ENCODE data around the gene MAPK14.

Gene MAPK14

DNA sequence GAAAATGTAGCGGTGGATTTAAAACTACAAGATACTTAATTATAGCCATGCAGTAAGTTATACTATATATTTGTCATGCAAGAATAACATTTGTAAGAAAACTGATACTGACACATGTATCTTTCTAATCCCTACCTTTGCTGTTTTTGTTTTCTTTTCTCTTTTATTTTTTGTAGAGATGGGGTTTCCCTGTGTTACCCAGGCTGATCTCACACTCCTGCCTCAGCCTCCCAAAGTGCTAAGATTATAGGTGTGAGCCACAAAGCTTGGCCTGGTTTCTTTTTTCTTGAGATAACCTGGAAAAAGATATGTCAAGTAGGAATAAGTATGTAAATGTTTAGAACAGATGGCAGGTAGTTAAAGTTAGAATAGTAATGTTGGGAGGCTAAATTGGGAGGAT is 44.1 kb downstream of the MAPK14 start:
- Histone ChIP-seq H3K79me2 (ENCODE audit: control insufficient read depth, low read length) (peaks cover 27% of the 10 kb centered on the region), H4K20me1 (ENCODE audit: control insufficient read depth, insufficient read depth, low read depth, low read length) (peaks cover 6% of the 10 kb centered on the region; the same call in 1 of the 2 replicates), H3K9me3 (ENCODE audit: control insufficient read depth, insufficient read depth, low read length) (no peaks in the 10 kb centered on the region), H3K4me3 (ENCODE audit: low read length) (no peak overlapping the region), H3K36me3 (ENCODE audit: control insufficient read depth, low read length) (peaks cover 16% of the 10 kb centered on the region), H3K4me1 (ENCODE audit: control insufficient read depth, low read length) (no peaks in the 10 kb centered on the region), H3K27me3 (ENCODE audit: control insufficient read depth, low read length) (no peaks in the 10 kb centered on the region), H3K4me2 (ENCODE audit: low read length) (no peak overlapping the region), H3K9me2 (replicated peaks; ENCODE audit: control insufficient read depth, low read length) (no peaks in the 10 kb centered on the region), H3F3A (ENCODE audit: control insufficient read depth, insufficient read depth) (no peaks in the 10 kb centered on the region; the same call in 1 of the 2 replicates), H3K27ac (ENCODE audit: low read depth, low read length) (no peak overlapping the region)
- TF ChIP-seq, protein P1, sequence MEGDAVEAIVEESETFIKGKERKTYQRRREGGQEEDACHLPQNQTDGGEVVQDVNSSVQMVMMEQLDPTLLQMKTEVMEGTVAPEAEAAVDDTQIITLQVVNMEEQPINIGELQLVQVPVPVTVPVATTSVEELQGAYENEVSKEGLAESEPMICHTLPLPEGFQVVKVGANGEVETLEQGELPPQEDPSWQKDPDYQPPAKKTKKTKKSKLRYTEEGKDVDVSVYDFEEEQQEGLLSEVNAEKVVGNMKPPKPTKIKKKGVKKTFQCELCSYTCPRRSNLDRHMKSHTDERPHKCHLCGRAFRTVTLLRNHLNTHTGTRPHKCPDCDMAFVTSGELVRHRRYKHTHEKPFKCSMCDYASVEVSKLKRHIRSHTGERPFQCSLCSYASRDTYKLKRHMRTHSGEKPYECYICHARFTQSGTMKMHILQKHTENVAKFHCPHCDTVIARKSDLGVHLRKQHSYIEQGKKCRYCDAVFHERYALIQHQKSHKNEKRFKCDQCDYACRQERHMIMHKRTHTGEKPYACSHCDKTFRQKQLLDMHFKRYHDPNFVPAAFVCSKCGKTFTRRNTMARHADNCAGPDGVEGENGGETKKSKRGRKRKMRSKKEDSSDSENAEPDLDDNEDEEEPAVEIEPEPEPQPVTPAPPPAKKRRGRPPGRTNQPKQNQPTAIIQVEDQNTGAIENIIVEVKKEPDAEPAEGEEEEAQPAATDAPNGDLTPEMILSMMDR (IDR thresholded peaks at IDR 0.05; ENCODE audit: low read depth, low read length, poor library complexity, severe bottlenecking): no peak
- TF ChIP-seq EZH2phosphoT487 (IDR thresholded peaks at IDR 0.05; ENCODE audit: borderline replicate concordance, low read length): no peak

DNA sequence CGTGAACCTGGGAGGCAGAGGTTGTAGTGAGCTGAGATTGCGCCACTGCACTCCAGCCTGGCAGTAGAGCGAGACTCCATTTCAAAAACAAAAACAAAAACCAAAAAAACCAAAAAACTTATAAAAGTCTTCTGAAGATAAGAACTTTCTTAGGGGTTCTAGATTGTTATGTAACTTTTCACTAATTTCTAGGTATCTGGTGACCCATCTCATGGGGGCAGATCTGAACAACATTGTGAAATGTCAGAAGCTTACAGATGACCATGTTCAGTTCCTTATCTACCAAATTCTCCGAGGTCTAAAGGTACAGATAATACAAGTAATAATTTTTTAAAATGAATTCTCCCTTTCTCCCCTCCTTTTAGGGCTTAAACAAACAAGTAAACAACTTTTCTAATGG is 45.1 kb downstream of the MAPK14 start:
- Histone ChIP-seq H3F3A (ENCODE audit: control insufficient read depth, insufficient read depth) (no peaks in the 10 kb centered on the region; the same call in 1 of the 2 replicates), H3K4me3 (ENCODE audit: low read length) (no peak overlapping the region), H3K4me1 (ENCODE audit: control insufficient read depth, low read length) (no peaks in the 10 kb centered on the region), H3K79me2 (ENCODE audit: control insufficient read depth, low read length) (peaks cover 24% of the 10 kb centered on the region), H3K27ac (ENCODE audit: low read depth, low read length) (no peak overlapping the region), H3K27me3 (ENCODE audit: control insufficient read depth, low read length) (no peaks in the 10 kb centered on the region), H3K9me2 (replicated peaks; ENCODE audit: control insufficient read depth, low read length) (no peaks in the 10 kb centered on the region), H4K20me1 (ENCODE audit: control insufficient read depth, insufficient read depth, low read depth, low read length) (peaks cover 6% of the 10 kb centered on the region; the same call in 1 of the 2 replicates), H3K4me2 (ENCODE audit: low read length) (no peak overlapping the region), H3K9me3 (ENCODE audit: control insufficient read depth, insufficient read depth, low read length) (no peaks in the 10 kb centered on the region), H3K36me3 (ENCODE audit: control insufficient read depth, low read length) (peaks cover 25% of the 10 kb centered on the region)
- no peak for TF ChIP-seq EZH2phosphoT487 (IDR thresholded peaks at IDR 0.05; ENCODE audit: borderline replicate concordance, low read length)
- TF ChIP-seq, protein P1 (IDR thresholded peaks at IDR 0.05; ENCODE audit: low read depth, low read length, poor library complexity, severe bottlenecking): no peak

DNA sequence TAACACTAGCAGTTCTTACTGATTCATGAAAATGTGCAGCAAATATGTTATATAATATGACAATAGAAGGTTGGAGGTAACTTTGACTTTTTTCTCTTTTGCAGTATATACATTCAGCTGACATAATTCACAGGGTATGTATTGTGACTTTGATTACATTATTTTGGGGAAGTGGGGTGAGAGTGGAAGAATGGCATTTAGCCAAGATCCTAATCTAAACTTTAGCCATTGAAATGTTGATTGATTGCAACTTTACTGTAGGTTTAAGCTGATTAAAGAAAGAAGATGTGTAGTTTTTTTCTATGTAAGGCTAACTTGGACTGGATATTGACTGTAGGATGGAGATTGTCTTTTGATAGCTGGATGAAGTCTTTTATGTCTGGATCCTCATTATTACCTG is 46.0 kb downstream of the MAPK14 start:
- peaks cover 15% of the 10 kb centered on the region for H3K79me2 ChIP-seq (ENCODE audit: control insufficient read depth, low read length)
- no peak overlapping the region for H3K4me3 ChIP-seq (ENCODE audit: low read length)
- no peaks in the 10 kb centered on the region for H3K9me2 ChIP-seq (replicated peaks; ENCODE audit: control insufficient read depth, low read length)
- H3K27me3 ChIP-seq (ENCODE audit: control insufficient read depth, low read length): no peaks in the 10 kb centered on the region
- H3K9me3 ChIP-seq (ENCODE audit: control insufficient read depth, insufficient read depth, low read length): no peaks in the 10 kb centered on the region
- TF ChIP-seq EZH2phosphoT487 (IDR thresholded peaks at IDR 0.05; ENCODE audit: borderline replicate concordance, low read length): no peak
- TF ChIP-seq, protein P1 (IDR thresholded peaks at IDR 0.05; ENCODE audit: low read depth, low read length, poor library complexity, severe bottlenecking): peak; percentile 15
- H3K4me1 ChIP-seq (ENCODE audit: control insufficient read depth, low read length): no peaks in the 10 kb centered on the region
- H3K27ac ChIP-seq (ENCODE audit: low read depth, low read length): no peak overlapping the region
- peaks cover 33% of the 10 kb centered on the region for H3K36me3 ChIP-seq (ENCODE audit: control insufficient read depth, low read length)
- H3F3A ChIP-seq (ENCODE audit: control insufficient read depth, insufficient read depth): no peaks in the 10 kb centered on the region; the same call in 1 of the 2 replicates
- H4K20me1 ChIP-seq (ENCODE audit: control insufficient read depth, insufficient read depth, low read depth, low read length): peaks cover 2% of the 10 kb centered on the region; the same call in 1 of the 2 replicates
- H3K4me2 ChIP-seq (ENCODE audit: low read length): no peak overlapping the region
